Omental fat pad (tissue), 4 donors: ENCODE data around the gene MCC. TPM values are rescaled to one million over a fixed set of nuclear protein-coding genes. Genes with fewer than 3 reads are reported as not detected.

Experiments used
- ATAC-seq: fragments of 150-250 bp; one replicate; pipeline ENCODE4 v1.9.1; 2016; ENCODE audit warnings: mild to moderate bottlenecking, moderate library complexity; ENCODE audit not compliant: low FRiP score
- DNase-seq: peaks from one replicate; pipeline ENCODE4 v3.0.0-alpha.2; 2019; ENCODE audit warnings: low spot score
- total RNA-seq, 4 donors: library from RNA; depleted of rRNA; stranded (reverse); fragments of >200 nt; gene quantifications; one replicate each; pipeline ENCODE4 v1.1.0, GENCODE V29; 2016
- TF ChIP-seq, protein P1 (sequence below), 3 donors: fragments of 450-650 bp; IDR thresholded peaks; one replicate each; pipeline ENCODE4 v1.5.1; 2016 to 2017; ENCODE audit warnings: antibody characterized with exemption in 3 of 3, mild to moderate bottlenecking in 3 of 3, moderate library complexity in 2 of 3

Gene MCC
- total RNA-seq, 4 donors from 2014 or later: 32.8 to 56.3 (median 44.4) TPM

DNA sequence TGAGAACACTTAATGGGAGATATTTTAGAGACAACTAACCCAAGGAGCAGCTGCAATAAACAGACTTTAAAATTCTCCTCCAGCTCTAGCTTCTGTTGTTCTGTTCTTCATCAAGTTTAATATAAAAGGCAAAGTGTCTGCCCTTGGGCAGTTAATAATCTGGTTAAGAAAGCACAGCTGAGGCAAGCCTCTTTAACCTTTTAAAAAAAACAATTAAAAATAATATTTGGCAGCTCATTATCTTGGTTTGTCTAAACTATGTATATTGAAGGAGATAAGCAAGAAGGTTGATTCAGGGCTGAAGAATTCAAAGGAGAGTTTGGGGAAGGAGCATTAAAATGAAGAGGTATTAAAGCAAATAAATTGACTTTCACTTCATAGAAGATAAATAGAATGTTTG, 128.8 kb downstream of the MCC start:
- DNase-seq (no peak), ATAC-seq (no peak)
- TF ChIP-seq, protein P1, sequence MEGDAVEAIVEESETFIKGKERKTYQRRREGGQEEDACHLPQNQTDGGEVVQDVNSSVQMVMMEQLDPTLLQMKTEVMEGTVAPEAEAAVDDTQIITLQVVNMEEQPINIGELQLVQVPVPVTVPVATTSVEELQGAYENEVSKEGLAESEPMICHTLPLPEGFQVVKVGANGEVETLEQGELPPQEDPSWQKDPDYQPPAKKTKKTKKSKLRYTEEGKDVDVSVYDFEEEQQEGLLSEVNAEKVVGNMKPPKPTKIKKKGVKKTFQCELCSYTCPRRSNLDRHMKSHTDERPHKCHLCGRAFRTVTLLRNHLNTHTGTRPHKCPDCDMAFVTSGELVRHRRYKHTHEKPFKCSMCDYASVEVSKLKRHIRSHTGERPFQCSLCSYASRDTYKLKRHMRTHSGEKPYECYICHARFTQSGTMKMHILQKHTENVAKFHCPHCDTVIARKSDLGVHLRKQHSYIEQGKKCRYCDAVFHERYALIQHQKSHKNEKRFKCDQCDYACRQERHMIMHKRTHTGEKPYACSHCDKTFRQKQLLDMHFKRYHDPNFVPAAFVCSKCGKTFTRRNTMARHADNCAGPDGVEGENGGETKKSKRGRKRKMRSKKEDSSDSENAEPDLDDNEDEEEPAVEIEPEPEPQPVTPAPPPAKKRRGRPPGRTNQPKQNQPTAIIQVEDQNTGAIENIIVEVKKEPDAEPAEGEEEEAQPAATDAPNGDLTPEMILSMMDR (IDR thresholded peaks at IDR 0.05): no peak

- ATAC-seq (no peak), DNase-seq (no peak)
- TF ChIP-seq, protein P1 (IDR thresholded peaks at IDR 0.05): no peak
Measured at GRCh38 chr5:113358696-113359095, 129.6 kb downstream of the MCC start.

GRCh38 chr5:113357696-113358476, 130.4 kb downstream of the MCC start:
- TF ChIP-seq, protein P1 (IDR thresholded peaks at IDR 0.05): no peak
- ATAC-seq: no peak
- no peak for DNase-seq

- ATAC-seq (no peak), DNase-seq (no peak)
- TF ChIP-seq, protein P1 (IDR thresholded peaks at IDR 0.05): no peak
Measured at GRCh38 chr5:113356487-113356886, 131.8 kb downstream of the MCC start.

DNA sequence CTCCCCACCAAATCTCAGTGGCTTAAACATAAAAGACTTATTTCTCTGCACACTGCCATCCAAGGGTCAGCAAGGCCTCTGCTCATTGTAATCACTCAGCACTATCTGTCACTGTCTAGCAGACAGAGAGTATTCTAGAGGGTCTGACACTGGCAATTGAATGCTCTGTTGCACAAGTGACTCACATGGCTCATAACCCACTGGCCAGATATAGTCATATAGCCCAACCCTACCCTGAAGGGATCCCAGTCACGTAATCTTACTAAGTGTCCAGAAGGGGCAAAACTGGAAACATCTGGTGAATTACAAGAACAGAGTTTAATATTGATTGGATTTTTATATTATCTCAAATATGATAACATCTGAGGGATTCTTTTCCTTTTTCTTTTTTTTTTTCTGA, 134.2 kb downstream of the MCC start:
- ATAC-seq (no peak), DNase-seq (no peak)
- TF ChIP-seq, protein P1 (IDR thresholded peaks at IDR 0.05): no peak

GRCh38 chr5:113347572-113347971, 140.7 kb downstream of the MCC start:
- ATAC-seq (no peak), DNase-seq (no peak)
- TF ChIP-seq, protein P1 (IDR thresholded peaks at IDR 0.05): no peak
